Measurements from ENCODE around the gene EPHB3. TPM values are rescaled to one million over a fixed set of nuclear protein-coding genes. Genes with fewer than 3 reads are reported as not detected.
A peak's percentile ranks its signal among the peaks of the same experiment; 100 is the strongest.

EPHB3 gene
- total and polyA plus RNA-seq, 12 donors = 0.38 to 4.0 (median 1.5) TPM

GRCh38 chr3:184582646-184583577 is 21.3 kb downstream of the EPHB3 start:
- peaks cover 0 to 26% (median 0%) of the 10 kb centered on the region in 7 donors for H3K27me3 ChIP-seq
- peaks cover 0 to 25% (median 0%) of the 10 kb centered on the region in 9 donors for H3K36me3 ChIP-seq
- peak overlapping the region; percentile 63 to 91 (median 84) for H3K27ac ChIP-seq
- peak overlapping the region; percentile 4 to 75 (median 62) for H3K4me3 ChIP-seq
- ATAC-seq = peak; percentile 61 to 85 (median 78)
- no peak for TF ChIP-seq CTCF (IDR thresholded peaks at IDR 0.05)
- peak; percentile 54 to 70 for DNase-seq
- H3K4me1 ChIP-seq = peaks cover 0 to 42% (median 26%) of the 10 kb centered on the region in 9 donors
- WGBS, 2 donors = 13 to 16% methylated on average over 36 to 42 of the region's 42 CpGs
- no peaks in the 10 kb centered on the region for H3K9me3 ChIP-seq
- intact Hi-C loops (cut with DNase I) = loop anchor here in 2 of 10 donors (5.0 kb wide), 1 partner anchor 129 kb away; the partner anchor contains the start of gene MAGEF1 (in 2 of the 2)

GRCh38 chr3:184583578-184584451 is 22.2 kb downstream of the EPHB3 start:
- peak in 6 of 9 donors; percentile 12 to 46 (median 30) for TF ChIP-seq CTCF (IDR thresholded peaks at IDR 0.05)
- H3K4me3 ChIP-seq = peak overlapping the region; percentile 4 to 75 (median 62)
- intact Hi-C loops (cut with DNase I) = loop anchor here in 2 of 10 donors (5.0 kb wide), 1 partner anchor 128 kb away; the partner anchor contains the start of gene MAGEF1 (in 2 of the 2)

GRCh38 chr3:184584464-184584891 is 22.9 kb downstream of the EPHB3 start:
- intact Hi-C loops (cut with DNase I) = loop anchor here in 2 of 10 donors (5.0 kb wide), 1 partner anchor 128 kb away; the partner anchor contains the start of gene MAGEF1 (in 2 of the 2)
- WGBS, 2 donors = 52 to 53% methylated on average over 11 of the region's 11 CpGs
- DNase-seq = no peak
- peak in 7 of 8 donors; percentile 4 to 57 (median 43) for ATAC-seq
- Histone ChIP-seq H3K4me3 (peak overlapping the region in 5 of 10 donors; percentile 50 to 75 (median 63)), H3K36me3 (peaks cover 0 to 20% (median 0%) of the 10 kb centered on the region in 9 donors), H3K4me1 (peaks cover 0 to 42% (median 26%) of the 10 kb centered on the region in 9 donors), H3K27me3 (peaks cover 0 to 26% (median 0%) of the 10 kb centered on the region in 7 donors), H3K9me3 (no peaks in the 10 kb centered on the region), H3K27ac (peak overlapping the region in 7 of 10 donors; percentile 63 to 91 (median 86))
- TF ChIP-seq CTCF (IDR thresholded peaks at IDR 0.05) = no peak

More at GRCh38 chr3:184583578-184584451, 22.2 kb downstream of the EPHB3 start:
- H3K27ac ChIP-seq = peak overlapping the region; percentile 63 to 91 (median 84)
- WGBS, 2 donors = 7 to 9% methylated on average over 62 to 80 of the region's 80 CpGs
- H3K27me3 ChIP-seq = peaks cover 0 to 26% (median 0%) of the 10 kb centered on the region in 7 donors
- H3K4me1 ChIP-seq = peaks cover 0 to 42% (median 26%) of the 10 kb centered on the region in 9 donors
- ATAC-seq (peak; percentile 66 to 81 (median 74)), DNase-seq (peak in 1 of 2 donors; percentile 77)
- peaks cover 0 to 20% (median 0%) of the 10 kb centered on the region in 9 donors for H3K36me3 ChIP-seq
- H3K9me3 ChIP-seq = no peaks in the 10 kb centered on the region

Measured in heart right ventricle (tissue), 16 donors.